Bladder microvascular endothelial cell (primary cell): ENCODE measurements around the gene AURKB. TPM values are rescaled to one million over a fixed set of nuclear protein-coding genes. Genes with fewer than 3 reads are reported as not detected.

Source experiments
- total RNA-seq: library from RNA; depleted of rRNA; stranded (reverse); fragments of >200 nt; gene quantifications from 2 replicates; pipeline ENCODE4 v1.2.3, GENCODE V29; 2014

AURKB gene
- 23.2 and 37.6 TPM in 2 replicates for total RNA-seq

DNA sequence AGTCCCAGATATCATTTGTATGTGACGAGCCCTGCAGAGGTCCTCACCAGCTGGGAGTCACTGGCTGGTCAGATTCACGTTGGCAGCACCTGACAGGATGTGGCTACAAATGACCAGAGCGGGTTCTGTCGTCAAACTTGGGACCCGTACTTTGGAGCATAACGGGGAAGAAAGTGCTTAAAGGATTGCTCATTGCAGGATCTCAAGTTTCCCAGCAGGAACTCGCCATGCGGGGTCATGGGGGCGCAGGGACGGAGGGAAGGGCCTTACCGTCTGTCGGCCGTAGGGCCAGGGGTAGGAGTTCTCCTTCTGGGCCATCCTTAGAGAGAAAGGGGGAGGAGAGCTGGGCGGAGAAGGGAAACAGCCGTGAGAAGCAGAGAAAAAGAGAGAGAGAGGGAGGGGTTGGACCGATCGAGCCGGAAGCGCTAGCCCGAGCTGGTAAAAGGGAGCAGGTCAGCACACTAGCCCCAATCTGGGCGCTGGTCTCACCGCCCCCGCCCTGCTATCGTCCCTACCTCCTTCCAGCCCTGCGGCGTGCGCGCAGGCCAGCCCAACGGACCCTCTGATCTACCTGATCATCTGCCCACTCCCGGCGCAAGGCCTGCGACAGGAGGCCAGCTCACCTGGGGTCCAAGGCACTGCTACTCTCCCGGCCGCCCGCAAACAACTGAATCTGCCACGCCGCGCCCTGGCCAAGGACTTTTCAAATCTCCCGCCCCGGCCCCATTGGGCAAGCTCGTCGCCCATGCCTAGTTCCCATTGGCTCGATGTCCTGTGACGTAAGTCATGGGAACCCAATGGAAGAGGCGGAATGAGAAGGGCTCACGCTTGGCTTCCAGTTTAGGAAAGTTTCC, at the start of gene AURKB:
Gene AURKB, minus strand, starts transcription at position 669 of the 854 bp plus-strand sequence. Its CDS starts 351 bp downstream, at position 318.

GRCh38 chr17:8248751-8249607, 38.6 kb upstream of the AURKB start, which contains the start of gene PFAS:
TSS of gene PFAS (plus strand) at chr17:8249289. CDS start at chr17:8253938, 4,649 bp downstream.

GRCh38 chr17:8189711-8190477, 20.5 kb downstream of the AURKB start, which contains the start of gene BORCS6:
TSS of gene BORCS6 (minus strand) at chr17:8190180. CDS start at chr17:8190140, 40 bp downstream.

DNA sequence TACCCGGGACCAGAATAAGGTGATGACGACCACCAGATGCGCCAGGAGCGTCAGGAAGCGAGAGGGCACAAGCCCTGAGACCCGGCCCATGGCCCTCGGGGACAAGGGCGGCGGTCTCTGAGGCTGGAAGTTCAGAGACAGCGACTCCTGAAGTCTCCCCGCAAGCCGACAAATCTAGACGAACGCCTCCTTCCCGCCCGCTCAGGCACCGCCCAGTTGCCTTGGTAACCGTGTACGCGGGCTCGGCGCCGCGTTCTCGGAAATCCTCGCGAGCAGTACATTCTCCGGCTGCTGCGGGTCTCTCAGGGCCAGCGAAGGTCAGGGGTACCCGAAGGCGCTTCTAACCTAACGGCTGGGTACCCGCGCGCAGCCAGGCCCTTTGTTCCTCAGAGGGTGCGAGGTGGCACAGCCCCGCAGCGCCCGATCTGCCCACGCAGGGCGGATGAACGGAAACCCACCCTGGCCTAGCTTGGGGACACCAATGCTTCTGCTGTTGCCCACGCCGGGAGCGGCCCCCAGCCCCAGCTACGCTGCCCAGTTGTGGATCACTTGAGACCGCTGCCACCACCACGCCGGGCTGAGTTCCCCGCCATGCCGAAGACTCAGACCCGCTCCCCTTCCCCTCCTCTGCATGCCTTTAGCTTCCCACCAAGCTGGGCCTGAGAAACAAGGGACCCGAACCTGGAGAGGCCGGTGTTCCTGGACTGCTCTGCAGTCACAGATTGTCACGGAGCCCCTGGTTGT, 34.0 kb downstream of the AURKB start, which contains the start of gene TMEM107:
Gene TMEM107, minus strand, starts transcription at position 184 of the 744 bp plus-strand sequence. Its CDS starts 94 bp downstream, at position 90.

DNA sequence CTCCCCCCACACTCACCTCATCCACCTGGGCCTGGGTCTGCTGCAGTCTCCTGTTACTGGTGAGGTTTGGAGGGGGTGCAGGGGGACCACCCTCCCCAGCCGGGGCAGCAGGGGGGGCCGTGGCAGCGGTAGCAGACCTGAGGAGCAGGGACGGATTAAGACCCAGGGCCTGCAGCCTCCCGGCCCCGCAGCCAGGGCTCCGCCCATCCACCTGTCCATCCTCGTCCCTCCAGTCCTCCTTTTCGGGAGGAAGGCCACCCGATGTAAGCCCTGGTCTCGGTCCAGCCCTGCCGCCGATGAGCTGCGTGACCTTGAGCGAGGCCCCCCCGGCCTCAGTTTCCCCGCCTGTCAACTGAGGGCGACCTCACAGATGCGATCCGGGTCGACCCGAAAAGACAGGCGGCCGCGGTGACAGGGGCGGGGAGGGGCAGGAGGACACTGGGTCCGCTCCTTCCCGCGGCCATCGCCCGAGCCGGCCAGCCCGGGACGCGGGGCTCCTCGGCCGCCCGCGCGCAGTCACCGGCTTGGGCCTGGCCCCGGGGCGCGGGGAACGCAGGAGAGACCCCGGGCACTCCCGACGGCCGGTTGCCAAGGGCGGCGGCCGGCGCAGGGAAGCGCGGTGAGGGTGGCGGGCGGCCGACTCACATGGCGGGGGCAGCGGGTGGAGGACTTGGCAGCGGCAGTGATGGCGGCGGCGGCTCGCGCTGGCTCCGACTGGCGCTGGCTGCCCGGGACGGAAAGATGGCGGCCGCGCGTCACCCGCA, 48.0 kb downstream of the AURKB start, which contains the start of gene VAMP2:
Gene VAMP2, minus strand, starts transcription at position 716 of the 764 bp plus-strand sequence. Its CDS starts 69 bp downstream, at position 647.

Other genes starting within 250 kb of the AURKB start
- gene GUCY2D, start 208.0 kb downstream of the AURKB start, total RNA-seq, result not detected in 2 replicates
- not detected in 2 replicates for gene ALOX15B, start 171.5 kb downstream of the AURKB start, total RNA-seq
- not detected in 2 replicates for gene ALOX12B, start 122.9 kb downstream of the AURKB start, total RNA-seq
- not detected in 2 replicates for gene ALOXE3, start 92.1 kb downstream of the AURKB start, total RNA-seq
- not detected in 2 replicates for gene HES7, start 86.5 kb downstream of the AURKB start, total RNA-seq
- gene PER1, start 58.2 kb downstream of the AURKB start, total RNA-seq, result 9.1 and 17.7 TPM in 2 replicates
- gene VAMP2, start 47.6 kb downstream of the AURKB start, total RNA-seq, result 4.9 and 5.3 TPM in 2 replicates
- 13.4 and 22.3 TPM in 2 replicates for gene TMEM107, start 34.2 kb downstream of the AURKB start, total RNA-seq
- gene BORCS6, start 20.4 kb downstream of the AURKB start, total RNA-seq, result 9.3 and 10.8 TPM in 2 replicates
- gene CTC1, start 37.5 kb upstream of the AURKB start, total RNA-seq, result 5.3 and 14.3 TPM in 2 replicates
- gene PFAS, start 38.7 kb upstream of the AURKB start, total RNA-seq, result 18.9 and 28.9 TPM in 2 replicates
- 7.8 and 8.8 TPM in 2 replicates for gene RANGRF, start 78.1 kb upstream of the AURKB start, total RNA-seq
- gene SLC25A35, start 84.8 kb upstream of the AURKB start, total RNA-seq, result 0.32 and 0.94 TPM in 2 replicates
- 29.5 and 30.0 TPM in 2 replicates for gene ARHGEF15, start 99.7 kb upstream of the AURKB start, total RNA-seq
- gene ODF4, start 129.3 kb upstream of the AURKB start, total RNA-seq, result not detected in 2 replicates
- gene RPL26, start 172.6 kb upstream of the AURKB start, total RNA-seq, result 2,945 and 3,888 TPM in 2 replicates
- under 0.01 TPM in 1 of 2 replicates, not detected in the other for gene RNF222, start 187.3 kb upstream of the AURKB start, total RNA-seq
- gene NDEL1, start 225.3 kb upstream of the AURKB start, total RNA-seq, result 23.0 and 54.9 TPM in 2 replicates